IMR-90 (cell line): ENCODE results near the gene STMN3. TPM values are rescaled to one million over a fixed set of nuclear protein-coding genes. Genes with fewer than 3 reads are reported as not detected.

Experiments used
- ATAC-seq: fragments of 200-7000 bp; cut with Tn5 transposase; 2 replicates; pipeline ENCODE4 v1.9.1; 2020; ENCODE audit warnings: low read depth, mild to moderate bottlenecking, moderate library complexity
- BruUV-seq: library from RNA; stranded (reverse); fragments of 400-500 nt; replicated peaks from 2 replicates; lab custom pipeline; 2021; lab: Mats Ljungman, UMichigan
- CTCF ChIA-PET: fragments of 300-600 bp; formaldehyde crosslinking; extraction: SDS; loops from one replicate; lab custom pipeline; 2021; ENCODE audit warnings: antibody characterized with exemption; lab: Yijun Ruan, JAX
- POLR2A ChIA-PET: fragments of 300-600 bp; sonication (Branson Sonifier 250); formaldehyde crosslinking; loops from one replicate; lab custom pipeline; 2022; ENCODE audit warnings: antibody characterized with exemption; ENCODE audit not compliant: unreplicated experiment; lab: Charles Lee
- DNase-seq: peaks from one replicate; pipeline ENCODE4 v3.0.0; 2013
- H2AFZ ChIP-seq: replicated peaks from 2 replicates; pipeline ENCODE3; 2013; ENCODE audit warnings: low read length, mild to moderate bottlenecking; ENCODE audit not compliant: poor library complexity
- H2AK5ac ChIP-seq: 2 replicates; pipeline ENCODE4 v1.6.1; 2013; ENCODE audit warnings: low read depth, low read length, inconsistent platforms
- H2AK9ac ChIP-seq: replicated peaks from 2 replicates; pipeline ENCODE3; 2013; ENCODE audit warnings: mild to moderate bottlenecking, low read depth, low read length, moderate library complexity; ENCODE audit not compliant: poor library complexity
- H2BK120ac ChIP-seq: 2 replicates; pipeline ENCODE4 v1.6.1; 2013; ENCODE audit warnings: low read depth, low read length, inconsistent platforms
- H2BK15ac ChIP-seq: 3 replicates; pipeline ENCODE4 v1.6.1; 2013; ENCODE audit warnings: low read depth, low read length, inconsistent platforms
- H2BK20ac ChIP-seq: 2 replicates; pipeline ENCODE4 v1.6.1; 2013; ENCODE audit warnings: low read depth, mild to moderate bottlenecking, inconsistent platforms, low read length, moderate library complexity
- H2BK5ac ChIP-seq: 2 replicates; pipeline ENCODE4 v1.6.1; 2013; ENCODE audit warnings: mild to moderate bottlenecking, low read depth, low read length, inconsistent platforms; ENCODE audit not compliant: poor library complexity, severe bottlenecking
- H3K14ac ChIP-seq: replicated peaks from 2 replicates; pipeline ENCODE4 v1.6.1; 2013; ENCODE audit warnings: low read depth, low read length, inconsistent platforms
- H3K18ac ChIP-seq: 2 replicates; pipeline ENCODE4 v1.6.1; 2013; ENCODE audit warnings: low read depth, low read length, control low read depth
- H3K23ac ChIP-seq: 2 replicates; pipeline ENCODE4 v1.6.1; 2013; ENCODE audit warnings: low read depth, low read length, inconsistent platforms
- H3K27ac ChIP-seq: 2 replicates; pipeline ENCODE4 v1.5.1; 2013; ENCODE audit warnings: mild to moderate bottlenecking, control low read depth, low read length; ENCODE audit not compliant: insufficient read depth
- H3K27me3 ChIP-seq: 2 replicates; pipeline ENCODE4 v1.6.1; 2013; ENCODE audit warnings: low read length; ENCODE audit not compliant: control insufficient read depth, insufficient read depth
- H3K36me3 ChIP-seq: 2 replicates; pipeline ENCODE4 v1.6.1; 2013; ENCODE audit warnings: low read length, mixed read lengths; ENCODE audit not compliant: control insufficient read depth, insufficient read depth
- H3K4ac ChIP-seq: 2 replicates; pipeline ENCODE4 v1.6.1; 2013; ENCODE audit warnings: low read depth, low read length, inconsistent platforms
- H3K4me1 ChIP-seq: 2 replicates; pipeline ENCODE4 v1.6.1; 2013; ENCODE audit warnings: low read length, mixed read lengths; ENCODE audit not compliant: control insufficient read depth, insufficient read depth
- H3K4me2 ChIP-seq: 2 replicates; pipeline ENCODE4 v1.6.1; 2013; ENCODE audit warnings: low read depth, mild to moderate bottlenecking, control low read depth, low read length, moderate library complexity
- H3K4me3 ChIP-seq: 2 replicates; pipeline ENCODE4 v1.5.1; 2013; ENCODE audit warnings: low read depth, mild to moderate bottlenecking, control low read depth, low read length, moderate library complexity; ENCODE audit not compliant: insufficient read depth
- H3K56ac ChIP-seq: 2 replicates; pipeline ENCODE4 v1.6.1; 2013; ENCODE audit warnings: low read length, inconsistent platforms; ENCODE audit not compliant: insufficient read depth; ENCODE audit errors: extremely low read depth
- H3K79me1 ChIP-seq, 2 experiments: 2 replicates each; pipeline ENCODE4 v1.6.1; 2013; ENCODE audit warnings: low read length in 2 of 2, inconsistent platforms in 1 of 2, low read depth in 1 of 2
- H3K9ac ChIP-seq: 2 replicates; pipeline ENCODE4 v1.6.1; 2013; ENCODE audit warnings: low read depth, low read length, control low read depth
- H3K9me1 ChIP-seq: 2 replicates; pipeline ENCODE4 v1.6.1; 2013; ENCODE audit warnings: low read length, inconsistent platforms; ENCODE audit not compliant: insufficient read depth
- H3K9me3 ChIP-seq: 2 replicates; pipeline ENCODE4 v1.6.1; 2013; ENCODE audit warnings: low read length; ENCODE audit not compliant: control insufficient read depth, insufficient read depth
- H4K20me1 ChIP-seq: 2 replicates; pipeline ENCODE4 v1.6.1; 2013; ENCODE audit warnings: low read length, inconsistent platforms; ENCODE audit not compliant: insufficient read depth
- H4K5ac ChIP-seq: 2 replicates; pipeline ENCODE4 v1.6.1; 2013; ENCODE audit warnings: mild to moderate bottlenecking, low read depth, low read length, control low read depth
- H4K8ac ChIP-seq, 2 experiments: 2 replicates each; pipeline ENCODE4 v1.6.1; 2013; ENCODE audit warnings: low read depth in 2 of 2, low read length in 2 of 2, control low read depth in 1 of 2, inconsistent platforms in 1 of 2
- H4K91ac ChIP-seq: 2 replicates; pipeline ENCODE4 v1.6.1; 2013; ENCODE audit warnings: low read depth, low read length, inconsistent platforms; ENCODE audit not compliant: insufficient read depth
- MAZ ChIP-seq: IDR thresholded peaks from 2 replicates; pipeline ENCODE4 v1.6.1; 2012; ENCODE audit warnings: low read depth, mild to moderate bottlenecking, low read length, improper control_type of control experiment, moderate library complexity, borderline replicate concordance
- POLR2A ChIP-seq: IDR thresholded peaks from 2 replicates; pipeline ENCODE4 v1.6.1; 2012; ENCODE audit warnings: mild to moderate bottlenecking, low read depth, low read length
- RCOR1 ChIP-seq: IDR thresholded peaks from 2 replicates; pipeline ENCODE4 v1.6.1; 2012; ENCODE audit warnings: mild to moderate bottlenecking, low read length, improper control_type of control experiment; ENCODE audit not compliant: insufficient replicate concordance
- RFX5 ChIP-seq: IDR thresholded peaks from 2 replicates; pipeline ENCODE4 v1.8.0; 2012; ENCODE audit warnings: low read depth, mild to moderate bottlenecking, low read length, moderate library complexity
- SMC3 ChIP-seq: fragments of 150-350 bp; IDR thresholded peaks from 2 replicates; pipeline ENCODE4 v1.6.1; 2016; ENCODE audit warnings: low read depth, mild to moderate bottlenecking, antibody characterized with exemption, low read length, moderate library complexity
- WGBS, 2 experiments: methylation state at CpG; one replicate each; pipeline versions ENCODE4 v1.1.5 to v1.1.7; 2013; ENCODE audit warnings: missing lambda C conversion rate in 2 of 2; ENCODE audit not compliant: insufficient read length in 1 of 2; ENCODE audit errors: extremely low coverage in 2 of 2; 5-methylcytosine and 5-hydroxymethylcytosine counted together
- dilution Hi-C: fragments of 300-500 bp; cut with HindIII; formaldehyde crosslinking; loops from one replicate; pipeline ENCODE4 v1.14.3; 2018; ENCODE audit warnings: low sequenced_read_pairs; ENCODE audit not compliant: unreplicated experiment
- in situ Hi-C: fragments of 300-500 bp; cut with MboI; formaldehyde crosslinking; loops from 3 replicates; pipeline ENCODE4 v1.14.3; 2019; ENCODE audit warnings: low sequenced_read_pairs, inconsistent platforms, mixed read lengths
- intact Hi-C: fragments of 100-400 bp; cut with micrococcal nuclease; formaldehyde crosslinking; loops from 2 replicates; pipeline ENCODE4 v1.10.0; 2022
- polyA plus RNA-seq, 3 experiments: library from polyadenylated mRNA; depleted of rRNA; stranded (reverse); fragments of >200 nt; gene quantifications; 2 replicates each; pipeline ENCODE4 v1.2.3, GENCODE V29; 2012; ENCODE audit warnings: low replicate concordance in 1 of 3
- total RNA-seq: library from RNA; depleted of rRNA; stranded (reverse); fragments of >200 nt; gene quantifications from 2 replicates; pipeline ENCODE4 v1.2.3, GENCODE V29; 2012

STMN3 gene
- total and polyA plus RNA-seq, 2 of the 4 experiments (the other 2 are of a cell fraction), result 20.3 to 62.3 TPM

DNA sequence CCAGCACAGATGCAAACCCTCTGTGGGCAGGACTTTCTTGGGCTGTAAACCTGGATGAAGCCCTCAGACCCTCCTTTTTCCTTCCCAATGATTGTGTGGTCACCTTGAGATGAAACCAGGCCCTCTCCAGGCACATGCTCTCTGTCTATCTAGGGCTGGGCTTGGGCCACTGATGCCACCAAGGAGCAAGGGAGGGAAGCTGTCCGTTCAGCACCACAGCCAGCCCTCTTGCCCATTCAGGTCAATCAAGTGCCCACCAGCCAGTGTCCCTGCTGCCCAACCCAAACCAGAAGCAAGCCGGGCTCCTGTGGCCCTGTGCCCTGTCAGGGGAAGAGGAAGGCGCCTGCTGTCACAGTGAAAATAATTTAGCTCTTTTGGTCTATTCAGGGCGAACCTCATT is 8.0 kb downstream of the STMN3 start:
- Histone ChIP-seq H4K5ac (no peak overlapping the region), H2AK5ac (no peak overlapping the region), H3K9ac (no peak overlapping the region), H3K4me3 (no peak overlapping the region), H3K23ac (no peak overlapping the region), H3K36me3 (no peaks in the 10 kb centered on the region), H4K8ac (no peak overlapping the region), H3K14ac (no peak overlapping the region), H3K27ac (no peak overlapping the region), H4K20me1 (peaks cover 3% of the 10 kb centered on the region), H3K9me3 (no peaks in the 10 kb centered on the region), H2BK120ac (no peak overlapping the region), H3K4ac (no peak overlapping the region), H2BK20ac (no peak overlapping the region), H2BK15ac (no peak overlapping the region), H3K27me3 (no peaks in the 10 kb centered on the region), H2BK5ac (no peak overlapping the region), H3K56ac (no peak overlapping the region), H3K18ac (no peak overlapping the region), H2AK9ac (no peak overlapping the region), H2AFZ (no peak overlapping the region), H3K4me1 (no peaks in the 10 kb centered on the region), H3K4me2 (no peak overlapping the region), H4K91ac (no peak overlapping the region), H3K79me1 (no peaks in the 10 kb centered on the region; a peak in 1 of 4 replicates), H3K9me1 (no peaks in the 10 kb centered on the region; the same call in 1 of the 2 replicates)
- DNase-seq (no peak), ATAC-seq (no peak)
- CTCF ChIA-PET, result no interaction called here
- in situ Hi-C loops (no loop called here), dilution Hi-C loops (no loop called here), intact Hi-C loops (no loop called here)
- BruUV-seq, result no TSS peak
- 100% methylated on average over 3 of the region's 4 CpGs; no CpG with 5 or more reads in 1 of the 2 experiments for WGBS, 2 experiments
- no peak for TF ChIP-seq RCOR1
- no peak for TF ChIP-seq RFX5
- TF ChIP-seq POLR2A, result no peak
- no peak for TF ChIP-seq SMC3
- TF ChIP-seq MAZ, result no peak
- POLR2A ChIA-PET, result no interaction called here
